ENCODE measurements around the gene ZNF593.

ZNF593 gene

DNA sequence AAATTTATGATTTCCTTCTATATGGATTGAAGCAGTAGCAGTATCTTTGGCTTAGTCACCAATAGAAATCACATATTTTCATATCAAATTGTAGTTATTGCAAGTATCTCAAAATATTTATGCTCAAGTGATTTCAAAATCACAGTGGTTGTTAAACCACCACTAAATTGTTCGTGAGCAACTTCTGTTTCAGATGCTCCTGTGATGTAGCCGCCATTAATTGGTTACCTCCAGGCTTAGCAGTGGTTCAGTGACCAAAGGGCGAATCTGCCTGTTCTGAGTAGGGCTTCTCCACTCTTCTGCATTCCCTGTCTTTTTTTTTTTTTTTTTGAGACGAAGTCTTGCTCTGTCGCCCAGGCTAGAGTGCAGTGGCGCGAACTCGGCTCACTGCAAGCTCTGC lies 5.6 kb downstream of the ZNF593 start:
- TF ChIP-seq, protein P1, sequence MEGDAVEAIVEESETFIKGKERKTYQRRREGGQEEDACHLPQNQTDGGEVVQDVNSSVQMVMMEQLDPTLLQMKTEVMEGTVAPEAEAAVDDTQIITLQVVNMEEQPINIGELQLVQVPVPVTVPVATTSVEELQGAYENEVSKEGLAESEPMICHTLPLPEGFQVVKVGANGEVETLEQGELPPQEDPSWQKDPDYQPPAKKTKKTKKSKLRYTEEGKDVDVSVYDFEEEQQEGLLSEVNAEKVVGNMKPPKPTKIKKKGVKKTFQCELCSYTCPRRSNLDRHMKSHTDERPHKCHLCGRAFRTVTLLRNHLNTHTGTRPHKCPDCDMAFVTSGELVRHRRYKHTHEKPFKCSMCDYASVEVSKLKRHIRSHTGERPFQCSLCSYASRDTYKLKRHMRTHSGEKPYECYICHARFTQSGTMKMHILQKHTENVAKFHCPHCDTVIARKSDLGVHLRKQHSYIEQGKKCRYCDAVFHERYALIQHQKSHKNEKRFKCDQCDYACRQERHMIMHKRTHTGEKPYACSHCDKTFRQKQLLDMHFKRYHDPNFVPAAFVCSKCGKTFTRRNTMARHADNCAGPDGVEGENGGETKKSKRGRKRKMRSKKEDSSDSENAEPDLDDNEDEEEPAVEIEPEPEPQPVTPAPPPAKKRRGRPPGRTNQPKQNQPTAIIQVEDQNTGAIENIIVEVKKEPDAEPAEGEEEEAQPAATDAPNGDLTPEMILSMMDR (IDR thresholded peaks at IDR 0.05; ENCODE audit: borderline replicate concordance, insufficient read depth, low read depth, low read length): no peak
- no peak overlapping the region for H3K4me3 ChIP-seq (ENCODE audit: low read depth, low read length)

DNA sequence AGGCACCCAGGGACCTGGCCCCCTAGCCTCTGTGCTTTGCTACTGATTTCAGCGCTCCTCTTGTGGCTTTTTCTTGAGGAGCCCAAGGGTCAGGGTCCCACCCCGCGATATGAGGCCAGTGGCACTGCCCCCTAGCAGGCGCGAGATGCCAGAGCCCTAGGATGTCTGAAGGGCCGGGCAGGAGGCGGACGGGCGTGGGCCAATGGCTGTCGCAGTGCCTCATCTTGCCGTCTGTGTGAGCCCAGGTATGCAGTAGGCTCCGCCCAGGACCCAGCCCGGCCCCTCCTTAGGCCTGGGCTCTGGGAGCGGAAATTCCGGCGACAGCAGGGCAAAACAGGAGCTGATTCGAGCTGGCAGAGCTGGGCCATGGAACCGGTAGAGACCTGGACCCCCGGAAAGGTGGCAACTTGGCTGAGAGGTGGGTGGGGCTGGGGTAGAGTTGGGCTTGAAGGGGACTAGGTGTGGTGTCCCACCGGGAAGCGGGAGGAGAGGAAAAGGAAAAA lies 7.5 kb downstream of the ZNF593 start, which contains the start of gene CNKSR1:
Gene CNKSR1, plus strand, starts transcription at position 310 of the 503 bp plus-strand sequence. Its CDS starts 57 bp downstream, at position 367.
- TF ChIP-seq, protein P1 (IDR thresholded peaks at IDR 0.05; ENCODE audit: borderline replicate concordance, insufficient read depth, low read depth, low read length): no peak
- H3K4me3 ChIP-seq (ENCODE audit: low read depth, low read length): peak within 1 kb of the TSS; percentile 29

DNA sequence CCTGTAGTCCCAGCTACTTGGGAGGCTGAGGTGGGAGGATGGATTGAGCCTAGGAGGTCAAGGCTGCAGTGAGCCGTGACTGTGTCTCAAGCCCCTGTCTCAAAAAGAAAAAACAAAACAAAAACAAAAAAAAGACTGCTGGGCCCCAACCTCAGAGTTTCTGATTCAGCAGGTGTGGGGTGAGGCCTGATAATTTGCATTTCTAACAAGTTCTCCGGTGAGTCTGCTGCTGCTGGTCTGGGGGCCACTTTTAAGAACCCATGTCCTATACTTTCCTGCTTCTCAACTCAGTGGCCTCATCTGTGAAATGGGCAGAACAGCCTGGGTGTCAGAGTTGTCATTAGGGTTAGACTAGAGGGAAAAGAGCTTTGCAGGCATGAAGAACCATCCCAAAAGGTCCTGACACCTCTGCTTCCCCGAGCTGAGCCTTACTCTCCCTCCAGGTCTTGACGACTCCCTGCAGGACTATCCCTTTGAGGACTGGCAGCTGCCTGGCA lies 10.3 kb downstream of the ZNF593 start:
- H3K4me3 ChIP-seq (ENCODE audit: low read depth, low read length): no peak overlapping the region
- TF ChIP-seq, protein P1 (IDR thresholded peaks at IDR 0.05; ENCODE audit: borderline replicate concordance, insufficient read depth, low read depth, low read length): no peak

DNA sequence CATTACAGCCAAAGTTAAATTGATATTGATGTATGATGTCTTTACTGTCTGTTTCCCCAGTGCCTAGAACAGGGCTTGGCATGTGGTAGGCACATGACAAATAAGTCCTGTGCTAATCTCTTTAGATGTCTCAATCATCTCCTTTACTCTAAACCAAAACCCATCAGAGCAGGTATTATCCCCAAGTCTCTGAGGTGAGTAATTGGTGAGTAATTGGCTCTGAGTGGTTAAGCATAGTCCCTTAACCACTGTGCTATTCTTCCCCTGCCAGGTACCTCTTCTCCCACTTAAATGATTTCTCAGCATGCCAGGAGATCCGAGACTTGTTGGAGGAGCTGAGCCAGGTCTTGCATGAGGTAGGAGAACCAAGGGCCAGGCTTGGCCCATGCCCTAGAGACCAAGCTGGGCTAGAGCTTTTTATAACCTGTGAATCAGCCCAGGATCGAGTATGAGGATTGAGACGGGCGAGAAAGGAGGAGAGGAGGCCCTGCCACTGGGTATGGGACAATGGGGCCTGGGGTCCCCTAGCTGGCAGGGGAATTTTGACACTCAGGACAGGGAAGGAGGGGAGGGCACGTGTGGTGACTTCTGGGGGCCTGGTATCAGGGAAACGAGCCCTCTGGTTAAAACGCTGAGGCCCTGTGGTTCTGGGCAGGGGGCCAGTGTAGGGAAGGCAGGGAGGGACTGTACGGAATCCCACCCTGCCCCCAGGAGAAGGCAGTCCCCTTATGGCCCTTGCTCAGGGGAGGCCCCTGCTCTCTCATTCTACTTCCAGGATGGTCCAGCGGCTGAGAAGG lies 12.1 kb downstream of the ZNF593 start:
- no peak overlapping the region for H3K4me3 ChIP-seq (ENCODE audit: low read depth, low read length)
- TF ChIP-seq, protein P1 (IDR thresholded peaks at IDR 0.05; ENCODE audit: borderline replicate concordance, insufficient read depth, low read depth, low read length): no peak

DNA sequence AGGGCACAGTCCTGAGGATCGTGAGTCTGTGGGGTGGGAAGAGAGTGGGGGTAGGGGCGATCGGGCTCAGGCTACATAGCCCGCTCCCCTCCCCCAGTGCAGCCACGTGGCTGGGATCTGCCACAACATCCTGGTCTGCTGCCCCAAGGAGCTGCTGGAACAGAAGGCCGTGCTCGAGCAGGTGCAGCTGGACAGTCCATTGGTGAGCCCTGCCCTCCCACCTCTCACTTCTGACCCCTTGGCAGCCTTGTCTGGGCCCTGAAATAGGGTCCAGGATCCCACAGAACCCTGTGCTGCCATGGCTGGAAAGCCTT lies 12.6 kb downstream of the ZNF593 start:
- H3K4me3 ChIP-seq (ENCODE audit: low read depth, low read length): no peak overlapping the region
- TF ChIP-seq, protein P1 (IDR thresholded peaks at IDR 0.05; ENCODE audit: borderline replicate concordance, insufficient read depth, low read depth, low read length): no peak

DNA sequence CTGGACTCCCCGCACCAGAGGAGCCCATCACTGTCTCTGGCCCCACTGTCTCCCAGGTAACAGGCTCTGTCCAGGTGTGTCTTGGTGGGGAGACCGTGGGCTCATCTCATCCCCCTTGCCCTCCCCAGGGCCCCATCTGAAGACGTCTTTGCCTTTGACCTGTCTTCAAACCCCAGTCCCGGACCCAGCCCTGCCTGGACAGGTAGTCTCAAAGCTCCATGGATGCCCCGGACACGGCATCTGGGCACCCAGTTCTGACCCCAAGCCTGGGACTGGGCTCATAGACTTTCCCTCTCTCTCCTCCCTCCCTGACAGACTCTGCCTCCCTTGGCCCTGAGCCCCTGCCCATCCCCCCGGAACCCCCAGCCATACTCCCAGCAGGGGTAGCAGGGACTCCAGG lies 14.4 kb downstream of the ZNF593 start:
- no peak overlapping the region for H3K4me3 ChIP-seq (ENCODE audit: low read depth, low read length)
- TF ChIP-seq, protein P1 (IDR thresholded peaks at IDR 0.05; ENCODE audit: borderline replicate concordance, insufficient read depth, low read depth, low read length): no peak

DNA sequence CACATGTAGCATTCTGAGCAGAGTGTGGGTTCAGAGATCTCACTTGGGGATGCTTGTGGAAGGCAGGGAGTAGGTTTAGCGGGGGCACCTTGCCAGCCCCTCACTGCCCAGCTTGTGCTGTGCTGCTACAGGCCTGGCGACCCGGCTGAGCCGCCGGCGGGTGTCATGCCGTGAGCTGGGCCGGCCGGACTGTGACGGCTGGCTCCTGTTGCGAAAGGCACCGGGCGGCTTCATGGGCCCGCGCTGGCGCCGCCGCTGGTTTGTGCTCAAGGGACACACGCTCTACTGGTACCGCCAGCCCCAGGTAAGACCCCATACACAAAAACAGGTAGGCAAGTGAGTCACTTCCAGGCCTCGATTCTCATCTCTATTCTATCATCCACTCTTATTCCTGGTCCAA lies 15.2 kb downstream of the ZNF593 start:
- no peak overlapping the region for H3K4me3 ChIP-seq (ENCODE audit: low read depth, low read length)
- TF ChIP-seq, protein P1 (IDR thresholded peaks at IDR 0.05; ENCODE audit: borderline replicate concordance, insufficient read depth, low read depth, low read length): no peak
